GM12801 (cell line): Measurements from ENCODE around the gene BACE2.

Experiments used
- TF ChIP-seq, protein P1 (sequence below): IDR thresholded peaks from one replicate; pipeline ENCODE4 v1.5.1; 2011; ENCODE audit warnings: control low read depth; ENCODE audit not compliant: insufficient read length; ENCODE audit errors: extremely low read depth

BACE2 gene

DNA sequence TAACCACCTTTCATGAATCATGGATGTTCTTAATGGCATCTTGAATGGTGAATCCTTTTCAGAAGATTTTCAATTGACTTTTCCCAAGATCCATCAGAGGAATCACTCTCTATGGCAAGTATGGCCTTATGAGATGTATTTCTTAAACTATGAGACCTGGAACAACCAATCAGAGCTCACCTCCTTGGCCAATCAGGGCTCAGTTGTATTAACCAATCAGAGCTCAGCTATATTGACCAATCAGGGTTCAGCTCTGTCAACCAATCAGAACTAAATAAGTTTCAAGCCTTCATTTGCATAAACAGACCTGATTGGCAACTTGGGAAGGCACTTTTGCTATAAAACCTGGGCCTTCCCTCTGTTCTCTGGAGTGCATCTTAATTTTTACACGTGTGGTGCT, 135.0 kb downstream of the BACE2 start:
- TF ChIP-seq, protein P1, sequence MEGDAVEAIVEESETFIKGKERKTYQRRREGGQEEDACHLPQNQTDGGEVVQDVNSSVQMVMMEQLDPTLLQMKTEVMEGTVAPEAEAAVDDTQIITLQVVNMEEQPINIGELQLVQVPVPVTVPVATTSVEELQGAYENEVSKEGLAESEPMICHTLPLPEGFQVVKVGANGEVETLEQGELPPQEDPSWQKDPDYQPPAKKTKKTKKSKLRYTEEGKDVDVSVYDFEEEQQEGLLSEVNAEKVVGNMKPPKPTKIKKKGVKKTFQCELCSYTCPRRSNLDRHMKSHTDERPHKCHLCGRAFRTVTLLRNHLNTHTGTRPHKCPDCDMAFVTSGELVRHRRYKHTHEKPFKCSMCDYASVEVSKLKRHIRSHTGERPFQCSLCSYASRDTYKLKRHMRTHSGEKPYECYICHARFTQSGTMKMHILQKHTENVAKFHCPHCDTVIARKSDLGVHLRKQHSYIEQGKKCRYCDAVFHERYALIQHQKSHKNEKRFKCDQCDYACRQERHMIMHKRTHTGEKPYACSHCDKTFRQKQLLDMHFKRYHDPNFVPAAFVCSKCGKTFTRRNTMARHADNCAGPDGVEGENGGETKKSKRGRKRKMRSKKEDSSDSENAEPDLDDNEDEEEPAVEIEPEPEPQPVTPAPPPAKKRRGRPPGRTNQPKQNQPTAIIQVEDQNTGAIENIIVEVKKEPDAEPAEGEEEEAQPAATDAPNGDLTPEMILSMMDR: no peak

DNA sequence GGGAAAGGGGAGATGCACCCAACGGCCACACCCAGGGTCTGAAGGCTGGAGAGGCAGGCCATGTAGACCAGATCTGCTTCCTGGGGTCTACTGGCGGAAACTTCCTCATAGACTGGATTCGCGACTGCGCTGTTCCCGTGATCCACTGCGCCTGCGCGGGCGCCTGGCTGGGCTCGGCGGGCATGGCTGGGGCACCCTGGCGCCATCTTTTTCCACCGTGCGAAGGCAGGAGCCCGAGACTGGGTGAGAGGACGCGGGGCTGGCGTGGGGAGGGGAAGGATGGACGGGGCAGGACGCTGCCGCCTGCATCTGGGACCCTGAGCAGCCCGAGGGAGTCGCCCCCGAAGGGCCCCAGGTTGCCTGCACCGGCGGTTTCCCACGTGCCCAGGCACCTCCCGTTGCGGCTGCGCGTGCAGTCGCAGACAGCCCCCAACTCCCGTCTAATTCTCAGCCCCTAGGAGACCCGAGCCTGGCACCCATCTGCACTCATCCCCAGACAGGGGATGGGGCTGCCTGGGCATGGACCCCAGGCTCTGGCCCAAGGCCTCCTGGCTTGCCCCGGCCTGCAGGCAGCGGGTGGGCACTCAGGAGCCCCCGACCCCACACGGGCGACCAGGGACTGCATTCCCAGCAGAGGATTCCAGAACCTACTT, 136.2 kb downstream of the BACE2 start:
- TF ChIP-seq, protein P1: no peak

DNA sequence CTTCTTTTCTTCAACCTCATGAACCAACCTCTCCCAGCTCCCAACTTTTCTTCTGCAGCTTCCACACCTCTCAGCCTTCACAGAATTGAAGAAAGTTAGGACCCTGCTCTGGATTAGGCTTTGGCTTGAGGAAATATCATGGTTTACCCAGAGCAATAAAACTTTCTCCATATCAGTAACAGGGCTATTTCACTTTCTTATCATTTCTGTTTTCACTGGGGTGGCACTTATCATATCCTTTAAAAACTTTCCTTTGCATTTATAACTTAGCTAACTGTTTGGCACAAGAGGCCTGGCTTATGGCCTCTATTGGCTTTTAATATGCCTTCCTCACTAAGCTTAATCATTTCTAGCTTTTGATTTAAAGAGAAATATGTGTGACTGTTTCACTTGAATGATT, 139.3 kb downstream of the BACE2 start:
- TF ChIP-seq, protein P1: no peak

DNA sequence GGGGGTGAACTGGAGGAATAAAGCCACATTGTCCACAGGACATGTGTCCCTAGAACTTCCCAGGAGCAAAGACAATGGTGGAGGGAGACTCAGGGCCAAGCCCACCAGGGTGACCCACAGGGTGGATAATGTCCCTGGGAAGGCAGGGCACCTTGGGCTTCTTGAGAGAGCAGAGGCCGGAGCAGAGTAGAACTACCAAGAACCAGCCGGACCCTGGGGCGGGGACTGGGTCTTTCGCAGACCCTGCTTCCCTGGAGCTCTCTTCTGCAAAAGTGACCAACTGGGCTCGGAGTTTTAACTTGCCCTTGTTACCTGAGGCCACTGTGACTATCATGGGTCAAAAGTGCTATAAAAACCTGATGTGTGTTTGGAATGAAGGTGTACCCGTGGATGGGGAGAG, 147.8 kb downstream of the BACE2 start:
- TF ChIP-seq, protein P1: no peak

DNA sequence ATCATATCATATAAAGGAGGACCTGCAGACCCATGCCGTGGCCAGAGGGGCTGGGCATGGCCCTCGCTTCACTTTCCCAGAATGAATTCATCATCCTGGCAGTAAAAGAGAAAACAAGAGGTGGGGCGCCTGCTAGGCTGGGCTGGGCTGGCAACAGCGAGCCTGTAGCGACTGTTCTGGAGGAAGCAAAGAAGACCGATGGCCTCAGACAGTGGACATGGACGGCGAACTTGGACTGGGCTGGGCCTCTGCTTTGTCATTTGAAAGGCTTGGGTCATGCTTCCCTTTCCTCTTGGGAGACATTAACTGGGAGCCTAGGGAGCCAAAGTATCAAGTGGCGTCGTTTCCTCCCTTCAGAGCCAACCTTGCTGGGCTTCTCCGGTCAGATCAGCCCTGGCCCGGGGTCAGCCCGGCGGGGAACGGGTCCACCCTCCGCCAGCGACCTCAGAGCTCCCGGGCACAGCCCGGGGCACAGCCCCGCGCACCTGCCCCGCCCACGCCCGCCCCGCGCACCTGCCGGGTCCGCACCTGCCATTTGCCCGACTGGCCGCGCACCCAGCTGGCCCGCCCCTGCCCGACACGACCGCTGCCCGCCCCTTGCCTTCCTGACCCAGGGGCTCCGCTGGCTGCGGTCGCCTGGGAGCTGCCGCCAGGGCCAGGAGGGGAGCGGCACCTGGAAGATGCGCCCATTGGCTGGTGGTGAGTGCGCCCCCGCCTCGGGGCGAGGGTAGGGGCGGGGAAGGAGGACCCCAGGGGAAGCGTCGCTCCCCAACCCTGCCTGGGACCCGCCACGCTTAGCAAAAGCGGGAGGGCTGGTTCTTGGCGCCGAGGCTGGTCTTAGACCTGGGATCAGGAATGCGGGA, 148.5 kb downstream of the BACE2 start, which contains the start of gene FAM3B:
FAM3B (plus strand) TSS at position 602 of the 863 bp plus-strand sequence; CDS start at position 681, 79 bp downstream.
- TF ChIP-seq, protein P1: no peak

DNA sequence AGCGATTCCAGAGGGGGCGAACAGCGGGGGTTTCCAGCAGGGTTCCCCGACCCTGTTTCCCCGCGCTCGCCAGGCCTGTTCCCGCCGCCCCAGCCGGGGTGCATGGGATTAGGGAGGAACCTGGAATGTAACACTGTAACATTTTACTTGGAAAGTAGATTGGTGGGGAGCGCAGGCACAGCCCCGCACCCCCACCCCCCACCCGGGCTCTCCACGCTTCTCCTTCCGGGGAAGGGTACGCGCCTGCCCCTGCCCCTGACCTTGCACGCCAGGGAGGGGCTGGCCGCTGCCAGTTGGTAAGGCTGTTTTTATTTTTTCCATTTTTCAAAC, 149.1 kb downstream of the BACE2 start:
- TF ChIP-seq, protein P1: no peak

DNA sequence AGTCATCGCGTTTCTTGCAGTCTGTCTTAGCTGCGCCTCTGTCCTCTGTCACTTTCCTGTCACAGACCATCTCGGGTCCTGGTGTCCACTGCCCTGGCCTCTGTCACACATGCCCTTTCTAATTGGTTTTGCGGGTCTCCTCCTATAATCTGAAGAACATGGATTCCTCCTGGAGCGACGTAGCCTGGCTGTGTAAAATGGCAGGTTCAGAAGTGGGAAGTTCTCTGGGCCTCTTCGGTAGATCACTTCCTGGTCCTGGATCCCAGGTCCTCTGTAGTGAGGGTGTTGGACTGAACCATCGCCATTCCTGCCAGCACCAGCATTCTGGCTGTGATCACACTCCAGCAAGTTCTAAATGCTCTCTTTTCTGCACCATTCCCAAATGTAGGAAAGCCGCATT, 149.5 kb downstream of the BACE2 start:
- TF ChIP-seq, protein P1: no peak
